OCI-LY3 (cell line): ENCODE data around the gene CBY1.

ENCODE experiments used
- EZH2phosphoT487 ChIP-seq: fragments of 200-600 bp; shearing (Covaris generic); IDR thresholded peaks from 2 replicates; pipeline ENCODE4 v1.6.1; 2018; ENCODE audit warnings: antibody characterized with exemption, mixed run types, low read depth
- TF ChIP-seq, protein P1 (sequence below): fragments of 200-600, 300-600 bp; sonication (generic); IDR thresholded peaks from 2 replicates; pipeline ENCODE4 v1.5.1; 2014; ENCODE audit warnings: antibody characterized with exemption, low read length, low read depth

DNA sequence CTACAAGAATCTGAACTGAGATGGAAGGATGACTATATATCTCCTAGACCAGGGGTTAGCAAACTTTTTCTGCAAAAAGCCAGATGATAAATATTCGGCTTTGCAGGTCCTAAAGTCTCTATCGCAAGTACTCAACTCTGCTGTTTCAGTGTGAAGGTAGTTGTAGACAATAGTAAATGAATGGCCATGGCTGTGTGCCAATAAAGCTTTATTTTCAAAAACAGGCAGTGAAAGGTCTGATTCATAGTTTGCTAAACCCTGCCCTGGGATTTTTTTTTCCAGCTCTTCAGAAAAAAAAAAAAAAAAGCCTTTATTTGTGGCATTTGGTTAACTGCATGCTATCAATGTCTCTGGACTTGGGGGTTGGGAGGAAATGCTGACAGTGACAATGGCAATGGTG, 37.8 kb upstream of the CBY1 start:
- TF ChIP-seq, protein P1, sequence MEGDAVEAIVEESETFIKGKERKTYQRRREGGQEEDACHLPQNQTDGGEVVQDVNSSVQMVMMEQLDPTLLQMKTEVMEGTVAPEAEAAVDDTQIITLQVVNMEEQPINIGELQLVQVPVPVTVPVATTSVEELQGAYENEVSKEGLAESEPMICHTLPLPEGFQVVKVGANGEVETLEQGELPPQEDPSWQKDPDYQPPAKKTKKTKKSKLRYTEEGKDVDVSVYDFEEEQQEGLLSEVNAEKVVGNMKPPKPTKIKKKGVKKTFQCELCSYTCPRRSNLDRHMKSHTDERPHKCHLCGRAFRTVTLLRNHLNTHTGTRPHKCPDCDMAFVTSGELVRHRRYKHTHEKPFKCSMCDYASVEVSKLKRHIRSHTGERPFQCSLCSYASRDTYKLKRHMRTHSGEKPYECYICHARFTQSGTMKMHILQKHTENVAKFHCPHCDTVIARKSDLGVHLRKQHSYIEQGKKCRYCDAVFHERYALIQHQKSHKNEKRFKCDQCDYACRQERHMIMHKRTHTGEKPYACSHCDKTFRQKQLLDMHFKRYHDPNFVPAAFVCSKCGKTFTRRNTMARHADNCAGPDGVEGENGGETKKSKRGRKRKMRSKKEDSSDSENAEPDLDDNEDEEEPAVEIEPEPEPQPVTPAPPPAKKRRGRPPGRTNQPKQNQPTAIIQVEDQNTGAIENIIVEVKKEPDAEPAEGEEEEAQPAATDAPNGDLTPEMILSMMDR = no peak
- no peak for TF ChIP-seq EZH2phosphoT487
